Nephron progenitor cell (in vitro differentiated cells): Measurements from ENCODE around the gene HAUS7.

Source experiments
- DNase-seq: peaks from one replicate; pipeline ENCODE4 v3.0.0; 2021
- H3K27ac Mint-ChIP-seq: 2 replicates; pipeline ENCODE4 v1.8.0; 2021; ENCODE audit warnings: mild to moderate bottlenecking, moderate library complexity, mixed read lengths
- H3K27me3 Mint-ChIP-seq: 2 replicates; pipeline ENCODE4 v1.8.0; 2021; ENCODE audit warnings: mild to moderate bottlenecking, low read depth, mixed read lengths; ENCODE audit not compliant: poor library complexity
- H3K36me3 Mint-ChIP-seq: 2 replicates; pipeline ENCODE4 v1.8.0; 2021; ENCODE audit warnings: low read depth, mixed read lengths
- H3K4me1 Mint-ChIP-seq: 2 replicates; pipeline ENCODE4 v1.8.0; 2021; ENCODE audit warnings: mixed read lengths
- H3K4me3 Mint-ChIP-seq: 2 replicates; pipeline ENCODE4 v1.8.0; 2021; ENCODE audit warnings: mild to moderate bottlenecking, moderate library complexity, mixed read lengths
- H3K9me3 Mint-ChIP-seq: 2 replicates; pipeline ENCODE4 v1.8.0; 2021; ENCODE audit warnings: mild to moderate bottlenecking, moderate library complexity, mixed read lengths
- TF ChIP-seq, protein P1 (sequence below): fragments of 200-600 bp; sonication (generic); IDR thresholded peaks from 2 replicates; pipeline ENCODE4 v1.5.0; 2021; ENCODE audit warnings: antibody characterized with exemption

The HAUS7 gene

GRCh38 chrX:153445106-153445855 is 25.1 kb downstream of the HAUS7 start:
- H3K9me3 Mint-ChIP-seq = peaks cover 40% of the 10 kb centered on the region
- H3K27me3 Mint-ChIP-seq = peaks cover 9% of the 10 kb centered on the region
- no peak for DNase-seq
- H3K27ac Mint-ChIP-seq = no peak overlapping the region
- H3K4me3 Mint-ChIP-seq = no peak overlapping the region
- H3K4me1 Mint-ChIP-seq = no peaks in the 10 kb centered on the region
- H3K36me3 Mint-ChIP-seq = no peaks in the 10 kb centered on the region
- TF ChIP-seq, protein P1, sequence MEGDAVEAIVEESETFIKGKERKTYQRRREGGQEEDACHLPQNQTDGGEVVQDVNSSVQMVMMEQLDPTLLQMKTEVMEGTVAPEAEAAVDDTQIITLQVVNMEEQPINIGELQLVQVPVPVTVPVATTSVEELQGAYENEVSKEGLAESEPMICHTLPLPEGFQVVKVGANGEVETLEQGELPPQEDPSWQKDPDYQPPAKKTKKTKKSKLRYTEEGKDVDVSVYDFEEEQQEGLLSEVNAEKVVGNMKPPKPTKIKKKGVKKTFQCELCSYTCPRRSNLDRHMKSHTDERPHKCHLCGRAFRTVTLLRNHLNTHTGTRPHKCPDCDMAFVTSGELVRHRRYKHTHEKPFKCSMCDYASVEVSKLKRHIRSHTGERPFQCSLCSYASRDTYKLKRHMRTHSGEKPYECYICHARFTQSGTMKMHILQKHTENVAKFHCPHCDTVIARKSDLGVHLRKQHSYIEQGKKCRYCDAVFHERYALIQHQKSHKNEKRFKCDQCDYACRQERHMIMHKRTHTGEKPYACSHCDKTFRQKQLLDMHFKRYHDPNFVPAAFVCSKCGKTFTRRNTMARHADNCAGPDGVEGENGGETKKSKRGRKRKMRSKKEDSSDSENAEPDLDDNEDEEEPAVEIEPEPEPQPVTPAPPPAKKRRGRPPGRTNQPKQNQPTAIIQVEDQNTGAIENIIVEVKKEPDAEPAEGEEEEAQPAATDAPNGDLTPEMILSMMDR = no peak

- no peak overlapping the region for H3K27ac Mint-ChIP-seq
- peaks cover 17% of the 10 kb centered on the region for H3K27me3 Mint-ChIP-seq
- no peaks in the 10 kb centered on the region for H3K36me3 Mint-ChIP-seq
- DNase-seq = no peak
- H3K4me3 Mint-ChIP-seq = no peak overlapping the region
- peaks cover 43% of the 10 kb centered on the region for H3K9me3 Mint-ChIP-seq
- TF ChIP-seq, protein P1 = no peak
- H3K4me1 Mint-ChIP-seq = no peaks in the 10 kb centered on the region
Observed at GRCh38 chrX:153444333-153445011, 25.9 kb downstream of the HAUS7 start.

DNA sequence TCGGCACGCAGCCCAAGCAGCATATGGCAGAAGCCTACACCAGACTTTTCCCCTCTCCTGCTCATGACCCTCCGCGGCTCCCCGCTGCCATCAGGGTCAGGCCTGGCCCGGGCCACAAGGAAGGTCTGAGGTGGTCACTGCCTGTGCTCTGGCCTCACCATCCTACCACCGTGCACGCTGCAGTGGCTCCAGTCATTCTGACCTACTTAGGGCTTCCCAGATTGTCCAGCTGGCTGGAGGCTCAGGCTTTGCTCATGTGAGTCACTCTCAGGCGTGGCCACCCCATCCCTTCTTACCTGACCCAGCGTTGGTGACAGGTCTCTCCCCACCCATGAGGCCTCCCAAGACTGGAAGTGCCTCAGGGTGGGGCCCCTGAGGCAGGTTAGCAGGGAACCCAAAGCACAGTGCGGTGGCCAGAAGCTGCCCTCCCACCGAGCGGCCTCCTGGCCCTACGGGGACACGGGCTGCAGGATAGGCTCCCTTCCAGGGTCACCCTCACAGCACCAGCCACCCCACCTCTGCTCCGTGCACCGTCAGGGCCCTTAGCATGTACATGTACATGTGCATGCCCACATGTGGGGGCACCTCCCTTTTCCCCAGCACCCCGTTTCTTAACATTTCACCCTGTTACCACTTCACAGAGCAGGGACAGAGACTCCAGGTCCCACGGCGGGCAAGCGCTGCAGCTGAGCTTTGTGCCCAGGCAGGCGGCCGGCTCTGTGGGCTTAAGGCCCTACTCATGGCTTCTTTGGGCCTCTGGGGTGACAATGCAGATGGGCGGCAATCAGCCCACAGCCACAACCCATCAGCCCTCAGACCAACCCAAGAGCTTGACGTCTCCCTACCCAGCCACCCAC is 26.7 kb downstream of the HAUS7 start:
- Mint-ChIP-seq H3K4me3 (no peak overlapping the region), H3K9me3 (peaks cover 51% of the 10 kb centered on the region), H3K27ac (no peak overlapping the region), H3K27me3 (peaks cover 20% of the 10 kb centered on the region), H3K4me1 (no peaks in the 10 kb centered on the region), H3K36me3 (no peaks in the 10 kb centered on the region)
- TF ChIP-seq, protein P1 = no peak
- no peak for DNase-seq

DNA sequence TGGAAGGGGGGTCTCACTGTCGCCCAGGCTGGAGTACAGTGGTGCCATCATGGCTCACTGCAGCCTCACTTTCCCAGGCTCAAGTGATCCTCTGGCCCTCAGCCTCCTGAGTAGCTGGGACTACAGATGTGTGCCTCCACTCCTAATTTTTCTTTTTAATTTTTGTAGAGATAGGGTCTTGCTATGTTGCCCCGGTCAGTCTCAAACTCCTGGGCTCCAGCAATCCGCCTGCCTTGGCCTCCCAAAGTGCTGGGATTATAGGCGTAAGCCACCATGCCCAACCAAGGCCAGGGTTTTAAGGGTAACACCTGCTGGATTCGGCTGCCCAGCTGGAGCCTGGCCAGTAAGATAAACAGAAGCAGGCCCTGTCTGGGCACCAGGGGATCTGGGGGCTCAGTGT is 27.9 kb downstream of the HAUS7 start:
- peaks cover 20% of the 10 kb centered on the region for H3K27me3 Mint-ChIP-seq
- no peak overlapping the region for H3K4me3 Mint-ChIP-seq
- DNase-seq = no peak
- TF ChIP-seq, protein P1 = no peak
- no peaks in the 10 kb centered on the region for H3K4me1 Mint-ChIP-seq
- no peaks in the 10 kb centered on the region for H3K36me3 Mint-ChIP-seq
- H3K9me3 Mint-ChIP-seq = peaks cover 54% of the 10 kb centered on the region
- no peak overlapping the region for H3K27ac Mint-ChIP-seq

DNA sequence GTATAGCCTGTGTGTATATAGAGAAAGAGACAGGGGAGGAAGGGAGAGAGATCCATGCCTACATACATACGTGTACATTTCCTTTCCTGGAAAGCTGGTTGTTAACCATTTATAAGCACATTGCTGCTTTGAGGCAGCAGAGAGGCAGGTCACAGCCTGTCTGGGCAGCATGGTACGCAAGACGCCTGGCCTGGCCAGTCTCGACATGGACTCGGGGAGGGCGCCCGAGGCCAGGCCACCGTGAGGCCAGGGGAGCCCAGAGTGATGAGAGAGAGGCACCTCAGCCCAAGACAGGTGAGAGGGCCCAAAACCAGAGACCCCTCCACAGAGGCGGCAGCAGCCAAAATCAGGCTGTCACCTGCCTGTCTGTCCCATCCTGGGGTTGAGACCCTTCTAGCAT is 28.4 kb downstream of the HAUS7 start:
- H3K4me1 Mint-ChIP-seq = no peaks in the 10 kb centered on the region
- TF ChIP-seq, protein P1 = no peak
- H3K36me3 Mint-ChIP-seq = no peaks in the 10 kb centered on the region
- no peak overlapping the region for H3K4me3 Mint-ChIP-seq
- peaks cover 59% of the 10 kb centered on the region for H3K9me3 Mint-ChIP-seq
- no peak overlapping the region for H3K27ac Mint-ChIP-seq
- DNase-seq = no peak
- peaks cover 23% of the 10 kb centered on the region for H3K27me3 Mint-ChIP-seq
